Panc1 (cell line): ENCODE results near the gene MECR. TPM values are rescaled to one million over a fixed set of nuclear protein-coding genes. Genes with fewer than 3 reads are reported as not detected.
A peak's percentile ranks its signal among the peaks of the same experiment; 100 is the strongest.

Experiments used
- ATAC-seq: fragments of 200-7000 bp; cut with Tn5 transposase; 2 replicates; pipeline ENCODE4 v1.9.1; 2020; ENCODE audit warnings: mild to moderate bottlenecking, moderate library complexity
- BruUV-seq: library from RNA; stranded (reverse); fragments of 400-500 nt; replicated peaks from 2 replicates; lab custom pipeline; 2021; lab: Mats Ljungman, UMichigan
- CTCF ChIA-PET: fragments of 300-600 bp; sonication (Branson Sonifier 250); formaldehyde crosslinking; loops from one replicate; lab custom pipeline; 2022; ENCODE audit warnings: antibody characterized with exemption; lab: Charles Lee
- POLR2A ChIA-PET: fragments of 300-600 bp; sonication (Branson Sonifier 250); formaldehyde crosslinking; loops from one replicate; lab custom pipeline; 2022; ENCODE audit warnings: antibody characterized with exemption; lab: Charles Lee
- DNase-seq: peaks from one replicate; pipeline ENCODE4 v3.0.0-alpha.2; 2010; ENCODE audit warnings: low read depth, low spot score
- H3K27ac ChIP-seq: 2 replicates; pipeline ENCODE4 v1.5.1; 2011; ENCODE audit warnings: mild to moderate bottlenecking, low read length, inconsistent platforms
- H3K27me3 ChIP-seq: fragments of 200-500 bp; sonication (Bioruptor generic); 2 replicates; pipeline ENCODE4 v1.6.0; 2014; ENCODE audit warnings: low read length, inconsistent platforms; ENCODE audit not compliant: control insufficient read depth, insufficient read depth
- H3K36me3 ChIP-seq: fragments of 200-500 bp; sonication (Bioruptor generic); 2 replicates; pipeline ENCODE4 v1.5.1; 2014; ENCODE audit warnings: inconsistent platforms, mild to moderate bottlenecking, low read length, moderate library complexity; ENCODE audit not compliant: control insufficient read depth, insufficient read depth
- H3K4me1 ChIP-seq: 2 replicates; pipeline ENCODE4 v1.5.1; 2011; ENCODE audit warnings: inconsistent platforms, mild to moderate bottlenecking, low read length, moderate library complexity; ENCODE audit not compliant: control insufficient read depth, insufficient read depth
- H3K4me3 ChIP-seq, 2 experiments: 2 replicates each; pipeline ENCODE4 v1.5.1; 2011 to 2012; ENCODE audit warnings: low read depth in 2 of 2, low read length in 2 of 2, mild to moderate bottlenecking in 2 of 2, inconsistent platforms in 1 of 2, moderate library complexity in 1 of 2
- H3K9me3 ChIP-seq: fragments of 200-500 bp; sonication (Bioruptor generic); 2 replicates; pipeline ENCODE4 v1.5.1; 2014; ENCODE audit warnings: low read depth, mild to moderate bottlenecking, inconsistent platforms, low read length, moderate library complexity; ENCODE audit not compliant: control insufficient read depth, insufficient read depth
- CTCF ChIP-seq: fragments of 450-650 bp; IDR thresholded peaks from 2 replicates; pipeline ENCODE4 v1.5.1; 2017; ENCODE audit warnings: mild to moderate bottlenecking
- POLR2AphosphoS5 ChIP-seq: IDR thresholded peaks from 2 replicates; pipeline ENCODE4 v1.6.1; 2012; ENCODE audit warnings: mild to moderate bottlenecking, low read depth, low read length, moderate library complexity
- REST ChIP-seq, 2 experiments: IDR thresholded peaks; 2 replicates each; pipeline ENCODE4 v1.6.1; 2011 to 2012; ENCODE audit warnings: low read depth in 2 of 2, control low read depth in 1 of 2, low read length in 1 of 2, mild to moderate bottlenecking in 1 of 2, moderate library complexity in 1 of 2; ENCODE audit not compliant: insufficient read depth in 1 of 2
- SIN3A ChIP-seq: IDR thresholded peaks from 2 replicates; pipeline ENCODE4 v1.6.1; 2012; ENCODE audit warnings: low read depth, mild to moderate bottlenecking, low read length, moderate library complexity, borderline replicate concordance; ENCODE audit not compliant: insufficient read depth
- TCF7L2 ChIP-seq: IDR thresholded peaks from 2 replicates; pipeline ENCODE4 v1.6.1; 2011; ENCODE audit warnings: mild to moderate bottlenecking, low read depth, low read length, inconsistent platforms
- in situ Hi-C: cut with HindIII; loops from 2 replicates; pipeline ENCODE4 v1.10.0; 2016; ENCODE audit warnings: low sequenced_read_pairs, low pct_unique_long_range_greater_than_20kb
- intact Hi-C: fragments of 100-400 bp; cut with micrococcal nuclease; formaldehyde crosslinking; loops from one replicate; pipeline ENCODE4 v1.10.0; 2022; ENCODE audit not compliant: unreplicated experiment
- total RNA-seq: library from RNA; stranded (reverse); gene quantifications from one replicate; pipeline ENCODE4 v1.2.1, GENCODE V29; 2021; ENCODE audit not compliant: unreplicated experiment

The MECR gene
- total RNA-seq, 1 experiment from 2014 or later: 25.7 TPM

- POLR2A ChIA-PET: no interaction called here
- intact Hi-C loops: no loop called here
- ATAC-seq: no peak
- CTCF ChIA-PET: no interaction called here
- Histone ChIP-seq H3K27me3 (no peaks in the 10 kb centered on the region), H3K4me1 (no peaks in the 10 kb centered on the region), H3K36me3 (no peaks in the 10 kb centered on the region), H3K27ac (no peak overlapping the region), H3K9me3 (no peaks in the 10 kb centered on the region), H3K4me3 (no peak overlapping the region)
- TF ChIP-seq SIN3A (no peak), CTCF (no peak), TCF7L2 (no peak), REST (IDR thresholded peaks at IDR 0.05; ENCODE audit: insufficient read depth in 1 of 2, low read depth in 2 of 2, low read length in 1 of 2) (no peak), POLR2AphosphoS5 (no peak)
- in situ Hi-C loops: no loop called here
- DNase-seq: no peak
- BruUV-seq: no TSS peak
Observed at GRCh38 chr1:29208442-29208841, 22.3 kb downstream of the MECR start.

- ChIA-PET CTCF (interaction anchor here (0.6 to 2.0 kb wide), 7 partner anchors 21 to 321 kb away, joined by 3 to 11 read pairs (median 6); partner anchors contain the start of gene SRSF4), POLR2A (interaction anchor here (1.0 kb wide), 1 partner anchor 21 kb away, joined by 4 read pairs; the partner anchor contains the start of gene SRSF4)
- Histone ChIP-seq H3K4me3 (no peak overlapping the region), H3K27ac (peak overlapping the region; percentile 77), H3K36me3 (peaks cover 3% of the 10 kb centered on the region), H3K27me3 (no peaks in the 10 kb centered on the region), H3K9me3 (no peaks in the 10 kb centered on the region), H3K4me1 (peaks cover 8% of the 10 kb centered on the region)
- ATAC-seq (peak; percentile 100), DNase-seq (peak; percentile 91)
- TF ChIP-seq REST (IDR thresholded peaks at IDR 0.05; ENCODE audit: insufficient read depth in 1 of 2, low read depth in 2 of 2, low read length in 1 of 2) (no peak), CTCF (peak; percentile 95), SIN3A (no peak), POLR2AphosphoS5 (no peak), TCF7L2 (no peak)
- intact Hi-C loops (loop anchor here (5.0 kb wide), 1 partner anchor 320 kb away; no protein-coding TSS in a partner anchor), in situ Hi-C loops (no loop called here)
- no TSS peak for BruUV-seq
Observed at GRCh38 chr1:29202584-29203340, 28.0 kb downstream of the MECR start.
